SK-N-SH (cell line): Measurements from ENCODE around the gene CDC42. TPM values are rescaled to one million over a fixed set of nuclear protein-coding genes. Genes with fewer than 3 reads are reported as not detected.

Source experiments
- CTCF ChIA-PET: fragments of 300-600, 350-600 bp; formaldehyde crosslinking; extraction: SDS; loops from one replicate; lab custom pipeline; 2021; lab: Yijun Ruan, JAX
- POLR2A ChIA-PET: fragments of 350-600 bp; sonication (Branson Sonifier 250); formaldehyde crosslinking; extraction: SDS; loops from one replicate; lab custom pipeline; 2020; ENCODE audit warnings: antibody characterized with exemption, inconsistent platforms; lab: Yijun Ruan, JAX
- DNase-seq: peaks from one replicate; pipeline ENCODE4 v3.0.0; 2012
- H2AFZ ChIP-seq: fragments of 200-600 bp; sonication (generic); 2 replicates; pipeline ENCODE4 v1.8.1; 2016; ENCODE audit warnings: antibody characterized with exemption, mild to moderate bottlenecking, low read depth
- H3F3A ChIP-seq: fragments of 200-600 bp; sonication (generic); replicated peaks from 2 replicates; pipeline ENCODE3; 2016; ENCODE audit warnings: antibody characterized with exemption, mild to moderate bottlenecking; ENCODE audit not compliant: insufficient read depth
- H3K27ac ChIP-seq, 2 experiments: fragments of 200-500 bp in 1 of 2; fragments of 200-600 bp in 1 of 2; sonication (Bioruptor generic) in 1 of 2; sonication (generic), shearing (Covaris generic) in 1 of 2; 2 replicates each; pipeline versions ENCODE4 v1.5.1 to v1.6.1; 2014 to 2016; ENCODE audit warnings: low read depth in 2 of 2, inconsistent platforms in 1 of 2, low read length in 1 of 2, mild to moderate bottlenecking in 1 of 2, mixed read lengths in 1 of 2
- H3K27me3 ChIP-seq: fragments of 200-600 bp; sonication (generic), shearing (Covaris generic); 2 replicates; pipeline ENCODE4 v1.6.1; 2016; ENCODE audit warnings: mixed run types; ENCODE audit not compliant: insufficient read depth
- H3K36me3 ChIP-seq, 2 experiments: fragments of 200-500 bp in 1 of 2; fragments of 200-600 bp in 1 of 2; sonication (Bioruptor generic) in 1 of 2; sonication (generic) in 1 of 2; replicated peaks in 1 of 2; 2 replicates each; pipeline versions ENCODE3 to v1.5.1; 2014 to 2016; ENCODE audit warnings: low read length in 1 of 2, mild to moderate bottlenecking in 1 of 2; ENCODE audit not compliant: insufficient read depth in 2 of 2, control insufficient read depth in 1 of 2
- H3K4me1 ChIP-seq, 2 experiments: fragments of 200-500 bp in 1 of 2; fragments of 200-600 bp in 1 of 2; sonication (Bioruptor generic) in 1 of 2; sonication (generic), shearing (Covaris generic) in 1 of 2; 2 replicates each; pipeline versions ENCODE4 v1.5.1 to v1.6.1; 2014 to 2016; ENCODE audit warnings: low read depth in 1 of 2, low read length in 1 of 2, mixed run types in 1 of 2; ENCODE audit not compliant: insufficient read depth in 2 of 2, control insufficient read depth in 1 of 2
- H3K4me2 ChIP-seq: fragments of 200-600 bp; sonication (generic), shearing (Covaris generic); 2 replicates; pipeline ENCODE4 v1.6.1; 2017; ENCODE audit warnings: mixed run types
- H3K4me3 ChIP-seq, 2 experiments: fragments of 200-500 bp in 1 of 2; fragments of 200-600 bp in 1 of 2; sonication (Bioruptor generic) in 1 of 2; sonication (generic), shearing (Covaris generic) in 1 of 2; 2 replicates each; pipeline versions ENCODE4 v1.5.1 to v1.8.1; 2014 to 2016; ENCODE audit warnings: low read depth in 2 of 2, inconsistent platforms in 1 of 2, low read length in 1 of 2, mild to moderate bottlenecking in 1 of 2, mixed read lengths in 1 of 2, moderate library complexity in 1 of 2
- H3K79me2 ChIP-seq: fragments of 200-600 bp; sonication (generic); 2 replicates; pipeline ENCODE4 v1.8.1; 2017; ENCODE audit warnings: mild to moderate bottlenecking; ENCODE audit not compliant: insufficient read depth
- H3K9ac ChIP-seq: fragments of 200-600 bp; sonication (generic); 2 replicates; pipeline ENCODE4 v1.6.1; 2017; ENCODE audit warnings: mixed run types
- H3K9me2 ChIP-seq: fragments of 200-600 bp; sonication (generic); 2 replicates; pipeline ENCODE4 v1.6.1; 2017; ENCODE audit warnings: mixed run types
- H3K9me3 ChIP-seq: fragments of 200-600 bp; sonication (generic); 2 replicates; pipeline ENCODE4 v1.6.1; 2017; ENCODE audit warnings: mixed run types, mild to moderate bottlenecking, moderate library complexity
- H4K20me1 ChIP-seq: fragments of 200-600 bp; sonication (generic); 2 replicates; pipeline ENCODE4 v1.6.1; 2017; ENCODE audit warnings: mild to moderate bottlenecking, mixed run types; ENCODE audit not compliant: insufficient read depth
- CTCF ChIP-seq: fragments of 200-600 bp; sonication (generic); IDR thresholded peaks from 2 replicates; pipeline ENCODE4 v1.6.1; 2017; ENCODE audit warnings: antibody characterized with exemption, mild to moderate bottlenecking, moderate library complexity
- EP300 ChIP-seq, 2 experiments: IDR thresholded peaks; 2 replicates each; pipeline versions ENCODE4 v1.4.0 to v1.6.1; 2012; ENCODE audit warnings: borderline replicate concordance in 1 of 2, low read depth in 1 of 2, low read length in 1 of 2
- FOSL2 ChIP-seq: IDR thresholded peaks from 2 replicates; pipeline ENCODE4 v1.4.0; 2012; ENCODE audit warnings: low read depth, mild to moderate bottlenecking, moderate library complexity, borderline replicate concordance
- GABPA ChIP-seq: IDR thresholded peaks from 2 replicates; pipeline ENCODE4 v1.4.0; 2012; ENCODE audit warnings: low read depth, mild to moderate bottlenecking
- JUND ChIP-seq: IDR thresholded peaks from 2 replicates; pipeline ENCODE4 v1.4.0; 2012
- MAX ChIP-seq: IDR thresholded peaks from 2 replicates; pipeline ENCODE4 v1.4.0; 2012; ENCODE audit warnings: low read depth
- MEF2A ChIP-seq: IDR thresholded peaks from 2 replicates; pipeline ENCODE4 v1.4.0; 2012; ENCODE audit warnings: low read depth, borderline replicate concordance
- PBX3 ChIP-seq: IDR thresholded peaks from 2 replicates; pipeline ENCODE4; 2012
- POLR2AphosphoS5 ChIP-seq: IDR thresholded peaks from 2 replicates; pipeline ENCODE4 v1.6.1; 2012; ENCODE audit warnings: low read depth, low read length
- RCOR1 ChIP-seq: fragments of 150-350 bp; IDR thresholded peaks from 2 replicates; pipeline ENCODE4 v1.6.1; 2017; ENCODE audit warnings: antibody characterized with exemption, low read length
- SIN3A ChIP-seq: IDR thresholded peaks from 2 replicates; pipeline ENCODE4 v1.6.1; 2012; ENCODE audit warnings: low read depth, mild to moderate bottlenecking, low read length, moderate library complexity, borderline replicate concordance
- TAF1 ChIP-seq: IDR thresholded peaks from 2 replicates; pipeline ENCODE4 v1.6.1; 2012; ENCODE audit warnings: low read depth, mild to moderate bottlenecking, low read length, moderate library complexity, borderline replicate concordance
- TCF12 ChIP-seq: IDR thresholded peaks from 2 replicates; pipeline ENCODE4 v1.4.0; 2012
- USF2 ChIP-seq: fragments of 150-350 bp; IDR thresholded peaks from 2 replicates; pipeline ENCODE4 v1.6.1; 2017; ENCODE audit warnings: antibody characterized with exemption, low read length, low read depth, borderline replicate concordance
- WGBS: methylation state at CpG from one replicate; pipeline ENCODE4 v1.1.6; 2017; ENCODE audit warnings: low lambda C conversion rate; 5-methylcytosine and 5-hydroxymethylcytosine counted together
- polyA plus RNA-seq, 3 experiments: library from polyadenylated mRNA; depleted of rRNA; stranded (reverse); fragments of >200 nt; gene quantifications; 2 replicates each; pipeline ENCODE4 v1.2.3, GENCODE V29; 2012
- TF ChIP-seq, protein P1 (sequence below): IDR thresholded peaks from 2 replicates; pipeline ENCODE4 v1.4.0; 2012; ENCODE audit warnings: low read depth, borderline replicate concordance

The CDC42 gene
- polyA plus RNA-seq, 1 of the 3 experiments (the other 2 are of a cell fraction), result 113 TPM

- Histone ChIP-seq H4K20me1 (peaks cover 51% of the 10 kb centered on the region), H3F3A (no peaks in the 10 kb centered on the region), H3K36me3 (peaks cover 1 to 10% of the 10 kb centered on the region in 2 experiments), H3K4me3 (no peak overlapping the region), H3K9me3 (no peaks in the 10 kb centered on the region), H3K9ac (no peak overlapping the region), H3K9me2 (no peaks in the 10 kb centered on the region), H3K27ac (peak overlapping the region in 1 of 2 experiments; percentile 74; a peak in 2 of 4 replicates), H3K4me1 (peaks cover 0 to 29% of the 10 kb centered on the region in 2 experiments; a peak in 1 of 4 replicates), H2AFZ (no peak overlapping the region), H3K27me3 (no peaks in the 10 kb centered on the region), H3K4me2 (no peak overlapping the region), H3K79me2 (no peaks in the 10 kb centered on the region)
- WGBS, result 79% methylated on average over 7 of the region's 8 CpGs
- ChIA-PET CTCF (interaction anchor here (1.0 to 4.0 kb wide), 6 partner anchors 9 to 293 kb away, joined by 3 to 34 read pairs (median 5); no protein-coding TSS in a partner anchor), POLR2A (no interaction called here)
- TF ChIP-seq TAF1, result no peak
- TF ChIP-seq MEF2A, result no peak
- TF ChIP-seq MAX, result no peak
- no peak for TF ChIP-seq JUND
- TF ChIP-seq PBX3, result no peak
- TF ChIP-seq GABPA, result no peak
- TF ChIP-seq, protein P1, sequence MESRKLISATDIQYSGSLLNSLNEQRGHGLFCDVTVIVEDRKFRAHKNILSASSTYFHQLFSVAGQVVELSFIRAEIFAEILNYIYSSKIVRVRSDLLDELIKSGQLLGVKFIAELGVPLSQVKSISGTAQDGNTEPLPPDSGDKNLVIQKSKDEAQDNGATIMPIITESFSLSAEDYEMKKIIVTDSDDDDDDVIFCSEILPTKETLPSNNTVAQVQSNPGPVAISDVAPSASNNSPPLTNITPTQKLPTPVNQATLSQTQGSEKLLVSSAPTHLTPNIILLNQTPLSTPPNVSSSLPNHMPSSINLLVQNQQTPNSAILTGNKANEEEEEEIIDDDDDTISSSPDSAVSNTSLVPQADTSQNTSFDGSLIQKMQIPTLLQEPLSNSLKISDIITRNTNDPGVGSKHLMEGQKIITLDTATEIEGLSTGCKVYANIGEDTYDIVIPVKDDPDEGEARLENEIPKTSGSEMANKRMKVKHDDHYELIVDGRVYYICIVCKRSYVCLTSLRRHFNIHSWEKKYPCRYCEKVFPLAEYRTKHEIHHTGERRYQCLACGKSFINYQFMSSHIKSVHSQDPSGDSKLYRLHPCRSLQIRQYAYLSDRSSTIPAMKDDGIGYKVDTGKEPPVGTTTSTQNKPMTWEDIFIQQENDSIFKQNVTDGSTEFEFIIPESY, result no peak
- TF ChIP-seq POLR2AphosphoS5, result no peak
- no peak for TF ChIP-seq FOSL2
- TF ChIP-seq EP300 (IDR thresholded peaks at IDR 0.05; ENCODE audit: borderline replicate concordance in 1 of 2, low read depth in 1 of 2, low read length in 1 of 2), result no peak
- TF ChIP-seq USF2, result no peak
- TF ChIP-seq SIN3A, result no peak
- TF ChIP-seq RCOR1, result no peak
- no peak for TF ChIP-seq TCF12
- TF ChIP-seq CTCF, result no peak
- DNase-seq, result peak; percentile 22
Measured at GRCh38 chr1:22123071-22123390, 70.5 kb downstream of the CDC42 start.
